A549 (cell line): ENCODE measurements around the gene SIDT1. TPM values are rescaled to one million over a fixed set of nuclear protein-coding genes. Genes with fewer than 3 reads are reported as not detected.

Experiments used
- ATAC-seq, 2 experiments: fragments of 200-7000 bp in 1 of 2; fragments of >200 bp in 1 of 2; cut with Nextera tagmentation in 1 of 2; cut with Tn5 transposase in 1 of 2; 3 replicates each; pipeline versions ENCODE4 v1.8.0 to v1.9.1; 2018 to 2020; ENCODE audit warnings: mild to moderate bottlenecking in 1 of 2, moderate library complexity in 1 of 2
- CTCF ChIA-PET: fragments of 300-600 bp; sonication (Branson Sonifier 250); formaldehyde crosslinking; extraction: SDS; loops from one replicate; lab custom pipeline; 2021; ENCODE audit warnings: antibody characterized with exemption, inconsistent platforms; lab: Yijun Ruan, JAX
- POLR2A ChIA-PET: fragments of 350-600 bp; formaldehyde crosslinking; extraction: SDS; loops from one replicate; lab custom pipeline; 2021; ENCODE audit warnings: antibody characterized with exemption, inconsistent platforms; lab: Yijun Ruan, JAX
- DNase-seq, 2 experiments: peaks; one replicate each; pipeline versions ENCODE4 v3.0.0 to v3.0.0-alpha.2; 2011 to 2016; ENCODE audit warnings: low read depth in 1 of 2, low spot score in 1 of 2
- FAIRE-seq: peaks from 2 replicates; lab custom pipeline; 2011; peaks lifted over from hg19 to GRCh38; lab: Jason Lieb, UNC
- H3K27ac ChIP-seq, 2 experiments: fragments of >200 bp; sonication (Bioruptor Twin); formaldehyde crosslinking; 3 replicates each; pipeline ENCODE4 v1.5.1; 2016 to 2017
- H3K4me1 ChIP-seq: fragments of >200 bp; sonication (Bioruptor Twin); formaldehyde crosslinking; 3 replicates; pipeline ENCODE4 v1.6.1; 2016
- H3K4me2 ChIP-seq: fragments of >200 bp; sonication (Bioruptor Twin); formaldehyde crosslinking; 3 replicates; pipeline ENCODE4 v1.6.1; 2016
- H3K4me3 ChIP-seq: fragments of >200 bp; sonication (Bioruptor Twin); formaldehyde crosslinking; 3 replicates; pipeline ENCODE4 v1.5.1; 2016
- H3K9me3 ChIP-seq: fragments of >200 bp; sonication (Bioruptor Twin); formaldehyde crosslinking; 3 replicates; pipeline ENCODE4 v1.6.1; 2016
- BCL3 ChIP-seq: fragments of >200 bp; sonication (Bioruptor Twin); formaldehyde crosslinking; IDR thresholded peaks from 3 replicates; pipeline ENCODE4 v1.6.1; 2016
- CHD2 ChIP-seq: fragments of 150-350 bp; IDR thresholded peaks from 2 replicates; pipeline ENCODE4 v1.6.1; 2014; ENCODE audit warnings: low read length; ENCODE audit not compliant: partially characterized antibody
- E2F6 ChIP-seq: IDR thresholded peaks from 2 replicates; pipeline ENCODE4 v1.6.1; 2012; ENCODE audit warnings: low read depth, borderline replicate concordance
- EHMT2 ChIP-seq: fragments of 200-600 bp; sonication (generic); IDR thresholded peaks from 2 replicates; pipeline ENCODE4 v1.6.1; 2016; ENCODE audit warnings: antibody characterized with exemption, low read depth, mild to moderate bottlenecking, moderate library complexity
- GATA3 ChIP-seq: IDR thresholded peaks from 2 replicates; pipeline ENCODE4 v1.6.1; 2012; ENCODE audit warnings: borderline replicate concordance
- HOXA7 ChIP-seq: fragments of 250-450 bp; sonication (Bioruptor Pico); IDR thresholded peaks from 2 replicates; pipeline ENCODE4 v1.5.0; 2020; ENCODE audit warnings: mild to moderate bottlenecking, moderate library complexity
- MAFK ChIP-seq: fragments of 450-650 bp; IDR thresholded peaks from 2 replicates; pipeline ENCODE4 v1.6.1; 2014; ENCODE audit not compliant: partially characterized antibody
- MAZ ChIP-seq: fragments of 150-350 bp; IDR thresholded peaks from 2 replicates; pipeline ENCODE4 v1.6.1; 2014; ENCODE audit warnings: antibody characterized with exemption, low read depth, low read length, borderline replicate concordance
- NFE2L2 ChIP-seq: fragments of 150-350 bp; conservative IDR thresholded peaks from 2 replicates; pipeline ENCODE4 v1.6.1; 2014; ENCODE audit warnings: low read length
- POLR2A ChIP-seq: IDR thresholded peaks from 2 replicates; pipeline ENCODE4 v1.6.1; 2012; ENCODE audit warnings: mild to moderate bottlenecking, low read length
- RFX5 ChIP-seq: fragments of 450-650 bp; IDR thresholded peaks from 2 replicates; pipeline ENCODE4 v1.7.1; 2014; ENCODE audit warnings: antibody characterized with exemption, mild to moderate bottlenecking, moderate library complexity
- SMC3 ChIP-seq: fragments of >200 bp; sonication (Bioruptor Twin); formaldehyde crosslinking; IDR thresholded peaks from 3 replicates; pipeline ENCODE4 v1.6.1; 2018; ENCODE audit warnings: inconsistent platforms
- ZFP36 ChIP-seq: fragments of 450-650 bp; IDR thresholded peaks from 2 replicates; pipeline ENCODE4 v1.6.1; 2014; ENCODE audit warnings: borderline replicate concordance; ENCODE audit not compliant: partially characterized antibody
- ZNF302 ChIP-seq: fragments of 250-450 bp; sonication (Bioruptor Pico); IDR thresholded peaks from 2 replicates; pipeline ENCODE4 v1.9.0; 2021; ENCODE audit warnings: inconsistent platforms, mild to moderate bottlenecking, moderate library complexity
- WGBS: methylation state at CpG from one replicate; pipeline ENCODE4 v1.1.6; 2017; ENCODE audit errors: missing lambda C conversion rate; 5-methylcytosine and 5-hydroxymethylcytosine counted together
- polyA plus RNA-seq, 4 experiments: library from polyadenylated mRNA; depleted of rRNA in 3 of 4; stranded (reverse); fragments of >200 nt; fragmentation: RNase III in 1 of 4; extraction: RNeasy Plus Mini Kit Qiagen cat#74134 plus additional on column Dnase treatment in 1 of 4; gene quantifications; 2 replicates in 3 of 4; 3 replicates in 1 of 4; pipeline ENCODE4 v1.2.3, GENCODE V29; 2011 to 2017
- TF ChIP-seq, protein P1 (sequence below): fragments of 250-450 bp; sonication (Bioruptor Pico); IDR thresholded peaks from 2 replicates; pipeline ENCODE4 v1.5.0; 2020; ENCODE audit warnings: low read depth, mild to moderate bottlenecking, moderate library complexity
- TF ChIP-seq, protein P2 (sequence below): fragments of >200 bp; sonication (Bioruptor Twin); formaldehyde crosslinking; IDR thresholded peaks from 3 replicates; pipeline ENCODE4 v1.5.1; 2016
- TF ChIP-seq, protein P3 (sequence below): fragments of 150-350 bp; IDR thresholded peaks from 2 replicates; pipeline ENCODE4 v1.6.1; 2014; ENCODE audit warnings: low read depth, mild to moderate bottlenecking, low read length

The SIDT1 gene
- polyA plus RNA-seq, 2 of the 4 experiments (the other 2 are of a cell fraction) = 0.43 to 7.5 TPM

DNA sequence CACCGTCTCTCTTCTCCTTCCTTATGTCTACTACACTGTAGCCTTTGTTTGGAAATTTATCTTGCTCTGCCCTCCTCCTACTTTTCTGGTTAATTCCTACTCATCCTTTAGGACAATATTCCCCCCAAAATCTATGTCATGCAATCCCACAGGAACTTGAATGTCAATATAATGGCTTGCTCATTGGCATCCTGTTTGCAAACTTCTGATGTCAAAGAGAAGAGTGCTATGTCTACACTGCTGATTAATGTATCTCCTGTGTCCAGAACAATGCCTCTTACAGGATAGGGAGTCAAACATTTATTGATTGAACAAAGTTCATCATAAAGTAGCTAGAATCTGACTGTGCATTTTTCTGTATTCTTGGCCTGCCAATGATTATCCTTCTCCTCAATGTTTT lies 22.8 kb downstream of the SIDT1 start:
- Histone ChIP-seq H3K4me2 (no peak overlapping the region), H3K4me3 (no peak overlapping the region), H3K27ac (no peak overlapping the region), H3K9me3 (no peaks in the 10 kb centered on the region), H3K4me1 (peaks cover 25% of the 10 kb centered on the region)
- 72% methylated on average over 1 of the region's 1 CpG for WGBS
- peak in 1 of 2 experiments; percentile 35; a peak in 3 of 6 replicates for ATAC-seq
- ChIA-PET CTCF (interaction anchor here (0.7 to 2.1 kb wide), 7 partner anchors 9 to 61 kb away, joined by 3 to 10 read pairs (median 6); partner anchors contain the start of gene SPICE1), POLR2A (interaction anchor here (3.2 kb wide), 1 partner anchor 40 kb away, joined by 16 read pairs; the partner anchor contains the start of gene SPICE1)
- DNase-seq = peak in 1 of 2 experiments; percentile 64
- TF ChIP-seq ZFP36 (no peak), ZNF302 (CRISPR knock-in tag) (no peak), E2F6 (no peak), CHD2 (no peak), GATA3 (peak; percentile 53; the same call in 1 of the 2 replicates), HOXA7 (CRISPR knock-in tag) (no peak), MAZ (no peak), BCL3 (no peak), POLR2A (no peak), MAFK (peak; percentile 10), SMC3 (no peak)
- TF ChIP-seq, protein P1, sequence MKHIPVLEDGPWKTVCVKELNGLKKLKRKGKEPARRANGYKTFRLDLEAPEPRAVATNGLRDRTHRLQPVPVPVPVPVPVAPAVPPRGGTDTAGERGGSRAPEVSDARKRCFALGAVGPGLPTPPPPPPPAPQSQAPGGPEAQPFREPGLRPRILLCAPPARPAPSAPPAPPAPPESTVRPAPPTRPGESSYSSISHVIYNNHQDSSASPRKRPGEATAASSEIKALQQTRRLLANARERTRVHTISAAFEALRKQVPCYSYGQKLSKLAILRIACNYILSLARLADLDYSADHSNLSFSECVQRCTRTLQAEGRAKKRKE (CRISPR knock-in tag) = no peak
- no peak for FAIRE-seq

DNA sequence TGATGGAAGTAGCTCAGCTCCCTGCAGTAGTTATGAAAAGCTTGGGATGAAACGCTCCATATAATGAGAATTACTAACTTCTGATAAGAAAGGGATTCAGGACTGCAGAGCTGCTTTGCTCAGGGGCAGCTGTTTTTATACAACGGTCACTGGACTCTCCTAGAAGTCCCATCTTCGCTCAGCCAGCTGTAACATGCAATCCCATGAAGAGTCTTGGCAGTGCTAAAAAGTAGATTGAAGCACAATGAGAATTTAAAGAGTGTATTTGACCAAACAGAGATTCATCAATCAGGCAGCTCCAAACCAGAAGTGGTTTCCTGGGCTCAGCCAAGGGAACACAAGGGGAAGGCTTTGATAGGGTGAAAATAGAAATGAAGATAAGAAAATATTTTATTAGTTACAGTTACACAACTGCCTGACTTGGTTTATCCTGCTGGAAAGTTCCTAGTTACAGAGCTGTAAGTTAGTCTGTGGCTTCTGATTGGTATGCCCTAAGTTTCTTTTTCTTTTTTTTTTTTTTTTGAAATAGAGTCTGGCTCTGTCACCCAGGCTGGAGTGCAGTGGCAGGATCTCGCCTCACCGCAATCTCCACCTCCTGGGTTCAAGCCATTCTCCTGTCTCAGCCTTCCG lies 24.1 kb downstream of the SIDT1 start:
- no peak overlapping the region for H3K4me3 ChIP-seq
- CTCF ChIA-PET = interaction anchor here (0.7 to 3.5 kb wide), 11 partner anchors 16 to 740 kb away, joined by 3 to 10 read pairs (median 6); partner anchors contain the start of gene SPICE1
- H3K4me2 ChIP-seq = peak overlapping the region; percentile 52; the same call in 2 of the 3 replicates
- TF ChIP-seq NFE2L2 (no peak), RFX5 (0 out of 2 replicates have a peak, but pooled peaks have one; percentile 33), MAFK (no peak), EHMT2 (no peak), CHD2 (no peak)
- TF ChIP-seq, protein P2, sequence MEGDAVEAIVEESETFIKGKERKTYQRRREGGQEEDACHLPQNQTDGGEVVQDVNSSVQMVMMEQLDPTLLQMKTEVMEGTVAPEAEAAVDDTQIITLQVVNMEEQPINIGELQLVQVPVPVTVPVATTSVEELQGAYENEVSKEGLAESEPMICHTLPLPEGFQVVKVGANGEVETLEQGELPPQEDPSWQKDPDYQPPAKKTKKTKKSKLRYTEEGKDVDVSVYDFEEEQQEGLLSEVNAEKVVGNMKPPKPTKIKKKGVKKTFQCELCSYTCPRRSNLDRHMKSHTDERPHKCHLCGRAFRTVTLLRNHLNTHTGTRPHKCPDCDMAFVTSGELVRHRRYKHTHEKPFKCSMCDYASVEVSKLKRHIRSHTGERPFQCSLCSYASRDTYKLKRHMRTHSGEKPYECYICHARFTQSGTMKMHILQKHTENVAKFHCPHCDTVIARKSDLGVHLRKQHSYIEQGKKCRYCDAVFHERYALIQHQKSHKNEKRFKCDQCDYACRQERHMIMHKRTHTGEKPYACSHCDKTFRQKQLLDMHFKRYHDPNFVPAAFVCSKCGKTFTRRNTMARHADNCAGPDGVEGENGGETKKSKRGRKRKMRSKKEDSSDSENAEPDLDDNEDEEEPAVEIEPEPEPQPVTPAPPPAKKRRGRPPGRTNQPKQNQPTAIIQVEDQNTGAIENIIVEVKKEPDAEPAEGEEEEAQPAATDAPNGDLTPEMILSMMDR = no peak
- TF ChIP-seq, protein P3, sequence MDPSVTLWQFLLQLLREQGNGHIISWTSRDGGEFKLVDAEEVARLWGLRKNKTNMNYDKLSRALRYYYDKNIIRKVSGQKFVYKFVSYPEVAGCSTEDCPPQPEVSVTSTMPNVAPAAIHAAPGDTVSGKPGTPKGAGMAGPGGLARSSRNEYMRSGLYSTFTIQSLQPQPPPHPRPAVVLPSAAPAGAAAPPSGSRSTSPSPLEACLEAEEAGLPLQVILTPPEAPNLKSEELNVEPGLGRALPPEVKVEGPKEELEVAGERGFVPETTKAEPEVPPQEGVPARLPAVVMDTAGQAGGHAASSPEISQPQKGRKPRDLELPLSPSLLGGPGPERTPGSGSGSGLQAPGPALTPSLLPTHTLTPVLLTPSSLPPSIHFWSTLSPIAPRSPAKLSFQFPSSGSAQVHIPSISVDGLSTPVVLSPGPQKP = no peak
- H3K27ac ChIP-seq = peak overlapping the region; percentile 43 to 70; a peak in 5 of 6 replicates
- H3K9me3 ChIP-seq = no peaks in the 10 kb centered on the region
- POLR2A ChIA-PET = interaction anchor here (3.2 kb wide), 1 partner anchor 41 kb away, joined by 16 read pairs; the partner anchor contains the start of gene SPICE1
- FAIRE-seq (no peak), DNase-seq (no peak), ATAC-seq (no peak)
- WGBS = 84% methylated on average over 6 of the region's 6 CpGs
- H3K4me1 ChIP-seq = peaks cover 38% of the 10 kb centered on the region
